GM12872 (cell line): Measurements from ENCODE around the gene CCDC38.

ENCODE experiments used
- CTCF ChIP-seq: IDR thresholded peaks from 3 replicates; pipeline ENCODE4 v1.5.1; 2011; ENCODE audit warnings: low read depth, mild to moderate bottlenecking, low read length, moderate library complexity; ENCODE audit not compliant: insufficient read depth

The CCDC38 gene

GRCh38 chr12:95959107-95959506 lies 16.7 kb upstream of the CCDC38 start:
- 0 out of 3 replicates have a peak, but pooled peaks have one; percentile 12 for TF ChIP-seq CTCF

- TF ChIP-seq CTCF, result no peak
Measured at GRCh38 chr12:95956557-95957145, 14.2 kb upstream of the CCDC38 start.

- TF ChIP-seq CTCF, result no peak
Measured at GRCh38 chr12:95955549-95956159, 13.2 kb upstream of the CCDC38 start.

- TF ChIP-seq CTCF, result no peak
Measured at GRCh38 chr12:95953000-95953399, 10.6 kb upstream of the CCDC38 start.

- TF ChIP-seq CTCF, result no peak
Measured at GRCh38 chr12:95951515-95951914, 9.1 kb upstream of the CCDC38 start.

GRCh38 chr12:95949477-95950206 lies 7.2 kb upstream of the CCDC38 start:
- no peak for TF ChIP-seq CTCF

- TF ChIP-seq CTCF, result no peak
Measured at GRCh38 chr12:95944108-95944704, 1.8 kb upstream of the CCDC38 start.
